ENCODE data around the gene CCNI2. TPM values are rescaled to one million over a fixed set of nuclear protein-coding genes. Genes with fewer than 3 reads are reported as not detected.

Gene CCNI2
- total RNA-seq, 1 donor: 1.2 TPM

DNA sequence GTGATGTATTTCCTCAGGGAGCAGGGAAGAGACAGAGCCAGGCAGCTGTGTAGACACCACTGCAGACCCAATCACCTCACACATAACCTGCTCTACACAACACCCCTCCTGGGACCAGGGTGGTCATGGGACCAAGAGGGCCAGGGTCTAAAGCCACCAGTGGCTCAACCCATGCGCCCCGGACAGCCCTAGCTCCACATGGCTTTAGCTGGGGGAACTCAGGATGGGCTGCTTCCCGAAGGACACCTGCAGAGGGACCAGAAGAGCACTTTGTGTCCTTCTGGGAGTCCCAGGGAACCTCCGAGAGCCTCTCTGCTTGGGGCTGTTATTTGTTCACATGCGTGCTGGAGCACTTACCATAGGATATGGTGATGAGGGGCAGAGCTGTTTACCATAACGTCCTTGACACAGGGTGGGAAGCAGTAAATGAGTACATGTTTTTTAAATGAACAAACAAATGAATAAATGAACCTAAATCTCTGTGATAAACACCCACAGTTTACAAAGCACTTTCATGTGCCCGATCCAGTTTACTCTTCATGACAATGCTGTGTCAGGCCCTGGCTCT, 17.5 kb downstream of the CCNI2 start:
- no peak for DNase-seq (ENCODE audit: low read depth)
- H3K4me3 ChIP-seq (ENCODE audit: low read depth, low read length): no peak overlapping the region
- TF ChIP-seq, protein P1, sequence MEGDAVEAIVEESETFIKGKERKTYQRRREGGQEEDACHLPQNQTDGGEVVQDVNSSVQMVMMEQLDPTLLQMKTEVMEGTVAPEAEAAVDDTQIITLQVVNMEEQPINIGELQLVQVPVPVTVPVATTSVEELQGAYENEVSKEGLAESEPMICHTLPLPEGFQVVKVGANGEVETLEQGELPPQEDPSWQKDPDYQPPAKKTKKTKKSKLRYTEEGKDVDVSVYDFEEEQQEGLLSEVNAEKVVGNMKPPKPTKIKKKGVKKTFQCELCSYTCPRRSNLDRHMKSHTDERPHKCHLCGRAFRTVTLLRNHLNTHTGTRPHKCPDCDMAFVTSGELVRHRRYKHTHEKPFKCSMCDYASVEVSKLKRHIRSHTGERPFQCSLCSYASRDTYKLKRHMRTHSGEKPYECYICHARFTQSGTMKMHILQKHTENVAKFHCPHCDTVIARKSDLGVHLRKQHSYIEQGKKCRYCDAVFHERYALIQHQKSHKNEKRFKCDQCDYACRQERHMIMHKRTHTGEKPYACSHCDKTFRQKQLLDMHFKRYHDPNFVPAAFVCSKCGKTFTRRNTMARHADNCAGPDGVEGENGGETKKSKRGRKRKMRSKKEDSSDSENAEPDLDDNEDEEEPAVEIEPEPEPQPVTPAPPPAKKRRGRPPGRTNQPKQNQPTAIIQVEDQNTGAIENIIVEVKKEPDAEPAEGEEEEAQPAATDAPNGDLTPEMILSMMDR (IDR thresholded peaks at IDR 0.05; ENCODE audit: insufficient read depth, low read length): no peak

- no peak overlapping the region for H3K4me3 ChIP-seq (ENCODE audit: low read depth, low read length)
- TF ChIP-seq, protein P1 (IDR thresholded peaks at IDR 0.05; ENCODE audit: insufficient read depth, low read length): no peak
- DNase-seq (ENCODE audit: low read depth): no peak
Measured at GRCh38 chr5:132765311-132766019, 18.2 kb downstream of the CCNI2 start.

DNA sequence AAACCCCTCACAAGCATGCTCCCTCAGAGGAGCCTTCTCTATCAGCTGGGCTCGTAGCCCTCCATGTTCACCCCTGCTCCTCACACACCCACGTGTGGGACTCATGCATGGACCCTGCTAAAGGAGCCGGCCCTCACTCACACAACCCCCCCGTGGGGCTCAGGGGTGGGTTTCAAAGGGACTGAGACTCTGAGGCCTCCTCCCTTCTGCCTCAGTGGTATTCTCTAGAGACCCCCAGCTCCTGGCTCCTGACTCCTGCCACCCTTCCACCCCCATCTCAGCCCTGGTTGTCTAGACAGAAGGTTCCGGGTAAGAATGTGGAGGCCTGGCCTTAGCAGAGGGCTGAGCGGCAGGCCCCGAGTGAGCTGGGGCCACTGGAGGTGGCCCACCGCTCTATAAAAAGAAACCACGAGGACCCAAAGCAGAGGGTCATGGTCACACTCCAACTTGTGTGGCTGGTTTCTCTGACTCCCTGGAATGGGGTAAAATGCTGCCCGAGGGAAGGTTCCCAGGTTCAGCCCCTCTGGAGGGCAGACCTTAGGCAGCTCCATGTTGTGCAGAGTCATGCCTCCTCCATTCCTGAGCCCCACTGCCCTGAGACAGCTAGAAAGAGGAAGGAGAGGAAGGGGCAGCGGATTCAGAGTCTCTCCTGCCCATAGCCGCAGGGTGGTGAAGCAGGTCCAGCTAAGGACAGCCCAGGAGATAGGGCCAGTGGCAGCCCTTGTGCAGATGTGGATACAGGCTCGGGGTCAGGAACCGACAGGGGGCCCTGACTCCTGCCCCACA, 19.0 kb downstream of the CCNI2 start:
- TF ChIP-seq, protein P1 (IDR thresholded peaks at IDR 0.05; ENCODE audit: insufficient read depth, low read length): no peak
- H3K4me3 ChIP-seq (ENCODE audit: low read depth, low read length): no peak overlapping the region
- DNase-seq (ENCODE audit: low read depth): no peak

- DNase-seq (ENCODE audit: low read depth): no peak
- no peak overlapping the region for H3K4me3 ChIP-seq (ENCODE audit: low read depth, low read length)
- TF ChIP-seq, protein P1 (IDR thresholded peaks at IDR 0.05; ENCODE audit: insufficient read depth, low read length): no peak
Measured at GRCh38 chr5:132766806-132767055, 19.5 kb downstream of the CCNI2 start.

- no peak for DNase-seq (ENCODE audit: low read depth)
- TF ChIP-seq, protein P1 (IDR thresholded peaks at IDR 0.05; ENCODE audit: insufficient read depth, low read length): no peak
- no peak overlapping the region for H3K4me3 ChIP-seq (ENCODE audit: low read depth, low read length)
Measured at GRCh38 chr5:132767150-132767549, 19.9 kb downstream of the CCNI2 start.

DNA sequence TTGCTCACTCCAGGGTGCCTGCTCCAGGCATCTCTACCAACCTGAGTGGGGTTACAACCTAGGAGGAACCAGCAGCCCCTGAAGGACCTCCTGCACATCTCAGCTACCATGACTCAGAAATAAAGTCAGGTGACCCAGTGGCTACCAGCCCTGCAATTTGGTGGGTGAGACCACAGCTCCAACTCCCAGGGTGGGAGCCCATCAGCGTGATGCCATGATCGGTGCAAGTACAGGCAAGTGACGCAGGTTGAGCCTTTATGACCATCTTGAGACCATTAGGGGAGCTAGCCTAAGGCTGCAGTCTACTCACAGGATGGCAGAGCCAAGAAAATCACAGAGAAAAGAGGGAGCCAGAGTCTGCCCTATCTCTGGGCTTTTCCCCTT, 21.3 kb downstream of the CCNI2 start:
- DNase-seq (ENCODE audit: low read depth): no peak
- no peak overlapping the region for H3K4me3 ChIP-seq (ENCODE audit: low read depth, low read length)
- TF ChIP-seq, protein P1 (IDR thresholded peaks at IDR 0.05; ENCODE audit: insufficient read depth, low read length): no peak
